Liver (tissue), 9 donors: Measurements from ENCODE around the gene TUNAR. TPM values are rescaled to one million over a fixed set of nuclear protein-coding genes. Genes with fewer than 3 reads are reported as not detected.

Experiments used
- DNase-seq: peaks from one replicate; pipeline ENCODE4 v3.0.0-alpha.2; 2017; ENCODE audit warnings: low spot score
- H3K27ac ChIP-seq, 2 donors: one replicate each; pipeline ENCODE4 v1.7.0; 2013; ENCODE audit warnings: inconsistent platforms in 2 of 2, low read length in 2 of 2, control low read depth in 1 of 2, low read depth in 1 of 2, mild to moderate bottlenecking in 1 of 2
- H3K27me3 ChIP-seq, 4 donors: one replicate each; pipeline versions ENCODE4 v1.6.1 to v1.7.0; 2013; ENCODE audit warnings: low read length in 3 of 4, inconsistent platforms in 1 of 4, mild to moderate bottlenecking in 1 of 4, moderate library complexity in 1 of 4; ENCODE audit not compliant: control insufficient read depth in 4 of 4, insufficient read depth in 4 of 4
- H3K36me3 ChIP-seq, 4 donors: one replicate each; pipeline versions ENCODE4 v1.6.1 to v1.7.0; 2013; ENCODE audit warnings: low read length in 3 of 4, mild to moderate bottlenecking in 3 of 4, low read depth in 1 of 4, moderate library complexity in 1 of 4; ENCODE audit not compliant: control insufficient read depth in 4 of 4, insufficient read depth in 3 of 4
- H3K4me1 ChIP-seq, 4 donors: one replicate each; pipeline versions ENCODE4 v1.6.1 to v1.7.0; 2013; ENCODE audit warnings: low read length in 3 of 4, mild to moderate bottlenecking in 3 of 4, moderate library complexity in 1 of 4; ENCODE audit not compliant: control insufficient read depth in 4 of 4, insufficient read depth in 4 of 4
- H3K4me3 ChIP-seq, 3 donors: one replicate each; pipeline versions ENCODE4 v1.6.1 to v1.7.0; 2013; ENCODE audit warnings: low read length in 3 of 3, control low read depth in 1 of 3, low read depth in 1 of 3, mild to moderate bottlenecking in 1 of 3
- H3K9ac ChIP-seq, 2 donors: one replicate each; pipeline ENCODE4 v1.7.0; 2013; ENCODE audit warnings: low read length in 2 of 2, mild to moderate bottlenecking in 2 of 2, moderate library complexity in 2 of 2, control low read depth in 1 of 2, low read depth in 1 of 2
- H3K9me3 ChIP-seq, 4 donors: one replicate each; pipeline versions ENCODE4 v1.6.1 to v1.7.0; 2013; ENCODE audit warnings: low read length in 3 of 4; ENCODE audit not compliant: control insufficient read depth in 4 of 4
- EGR1 ChIP-seq, 2 donors: IDR thresholded peaks; 2 replicates each; pipeline ENCODE4 v1.6.1; 2016 to 2018; ENCODE audit warnings: antibody characterized with exemption in 2 of 2, low read depth in 2 of 2
- FOXA1 ChIP-seq: IDR thresholded peaks from 2 replicates; pipeline ENCODE4 v1.6.1; 2016; ENCODE audit warnings: antibody characterized with exemption
- FOXA2 ChIP-seq: IDR thresholded peaks from 2 replicates; pipeline ENCODE4 v1.6.1; 2016; ENCODE audit warnings: antibody characterized with exemption
- GABPA ChIP-seq, 2 donors: IDR thresholded peaks in 1 of 2; conservative IDR thresholded peaks in 1 of 2; 2 replicates each; pipeline ENCODE4 v1.6.1; 2016; ENCODE audit warnings: antibody characterized with exemption in 2 of 2, mild to moderate bottlenecking in 1 of 2, moderate library complexity in 1 of 2
- HNF4A ChIP-seq, 2 donors: conservative IDR thresholded peaks; 2 replicates each; pipeline ENCODE4 v1.6.1; 2016; ENCODE audit warnings: antibody characterized with exemption in 2 of 2, mild to moderate bottlenecking in 2 of 2
- NR2F2 ChIP-seq: IDR thresholded peaks from 2 replicates; pipeline ENCODE4 v1.6.1; 2016; ENCODE audit warnings: antibody characterized with exemption
- RAD21 ChIP-seq, 2 donors: IDR thresholded peaks; 2 replicates each; pipeline ENCODE4 v1.6.1; 2016; ENCODE audit warnings: antibody characterized with exemption in 2 of 2, mild to moderate bottlenecking in 2 of 2
- RXRA ChIP-seq, 2 donors: IDR thresholded peaks; 2 replicates each; pipeline ENCODE4 v1.6.1; 2017 to 2018; ENCODE audit warnings: antibody characterized with exemption in 2 of 2, mild to moderate bottlenecking in 1 of 2
- TAF1 ChIP-seq: conservative IDR thresholded peaks from 2 replicates; pipeline ENCODE4 v1.6.1; 2016; ENCODE audit warnings: antibody characterized with exemption, mild to moderate bottlenecking
- YY1 ChIP-seq: IDR thresholded peaks from 2 replicates; pipeline ENCODE4 v1.6.1; 2016; ENCODE audit warnings: antibody characterized with exemption, mild to moderate bottlenecking
- ZBTB33 ChIP-seq: IDR thresholded peaks from 2 replicates; pipeline ENCODE4 v1.6.1; 2016; ENCODE audit warnings: antibody characterized with exemption
- WGBS: extraction: QIAGEN DNeasy Blood & Tissue Kit; methylation state at CpG from one replicate; pipeline ENCODE4 v1.1.7; 2013; 5-methylcytosine and 5-hydroxymethylcytosine counted together
- polyA plus RNA-seq, 2 donors: library from polyadenylated mRNA; stranded (reverse) in 1 of 2; unstranded in 1 of 2; fragments of 200-250 nt in 1 of 2; fragments of >200 nt in 1 of 2; fragmentation: Nextera tagmentation in 1 of 2; extraction: Ambion mirVana in 1 of 2; gene quantifications; one replicate each; pipeline versions ENCODE4 v1.2.1 to v1.2.3, GENCODE V29; 2013 to 2015
- total RNA-seq, 2 donors: library from RNA; depleted of rRNA; stranded (reverse); fragments of >200 nt; gene quantifications; one replicate each; pipeline ENCODE4 v1.2.3, GENCODE V29; 2014
- TF ChIP-seq, protein P1 (sequence below): fragments of 150-350 bp; IDR thresholded peaks from 2 replicates; pipeline ENCODE4 v1.5.1; 2017; ENCODE audit warnings: improper control_type of control experiment, low read depth, low read length; ENCODE audit not compliant: missing input control
- TF ChIP-seq, protein P2 (sequence below): IDR thresholded peaks from 2 replicates; pipeline ENCODE4 v1.6.1; 2016; ENCODE audit warnings: antibody characterized with exemption, mild to moderate bottlenecking
- TF ChIP-seq, protein P3 (sequence below): IDR thresholded peaks from 2 replicates; pipeline ENCODE4 v1.6.1; 2016; ENCODE audit warnings: antibody characterized with exemption
- donor health status: healthy.
- donor health status: healthy.
- donor health status: healthy.
- donor health status: healthy.
- donor health status: healthy.

Gene TUNAR
- total and polyA plus RNA-seq, 4 donors, result 0.14 TPM; not detected in 3

DNA sequence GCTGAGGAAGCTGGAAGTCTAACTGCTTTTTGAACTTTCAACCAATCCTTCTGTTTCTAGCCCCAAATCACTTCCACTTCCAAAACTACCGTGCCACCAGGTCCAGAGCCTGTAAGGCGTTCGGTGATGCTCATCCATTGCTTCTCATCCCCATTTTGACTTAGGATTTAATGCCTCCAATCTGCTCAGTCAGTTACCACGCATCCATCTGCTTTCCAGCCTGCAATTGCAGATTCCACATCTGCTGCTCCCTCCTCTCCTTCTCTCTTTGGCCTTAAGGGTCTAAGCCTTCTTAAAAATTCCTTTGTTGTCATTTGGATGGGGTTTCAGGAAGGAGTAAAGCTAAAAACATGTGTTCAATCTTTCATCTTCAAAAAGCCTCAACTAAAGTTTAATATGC lies 74.7 kb downstream of the TUNAR start (continued):
- TF ChIP-seq, protein P1, sequence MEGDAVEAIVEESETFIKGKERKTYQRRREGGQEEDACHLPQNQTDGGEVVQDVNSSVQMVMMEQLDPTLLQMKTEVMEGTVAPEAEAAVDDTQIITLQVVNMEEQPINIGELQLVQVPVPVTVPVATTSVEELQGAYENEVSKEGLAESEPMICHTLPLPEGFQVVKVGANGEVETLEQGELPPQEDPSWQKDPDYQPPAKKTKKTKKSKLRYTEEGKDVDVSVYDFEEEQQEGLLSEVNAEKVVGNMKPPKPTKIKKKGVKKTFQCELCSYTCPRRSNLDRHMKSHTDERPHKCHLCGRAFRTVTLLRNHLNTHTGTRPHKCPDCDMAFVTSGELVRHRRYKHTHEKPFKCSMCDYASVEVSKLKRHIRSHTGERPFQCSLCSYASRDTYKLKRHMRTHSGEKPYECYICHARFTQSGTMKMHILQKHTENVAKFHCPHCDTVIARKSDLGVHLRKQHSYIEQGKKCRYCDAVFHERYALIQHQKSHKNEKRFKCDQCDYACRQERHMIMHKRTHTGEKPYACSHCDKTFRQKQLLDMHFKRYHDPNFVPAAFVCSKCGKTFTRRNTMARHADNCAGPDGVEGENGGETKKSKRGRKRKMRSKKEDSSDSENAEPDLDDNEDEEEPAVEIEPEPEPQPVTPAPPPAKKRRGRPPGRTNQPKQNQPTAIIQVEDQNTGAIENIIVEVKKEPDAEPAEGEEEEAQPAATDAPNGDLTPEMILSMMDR, result no peak
- no peak for TF ChIP-seq YY1
- TF ChIP-seq FOXA1, result no peak

GRCh38 chr14:95953111-95953724 lies 76.6 kb downstream of the TUNAR start:
- Histone ChIP-seq H3K36me3 (no peaks in the 10 kb centered on the region), H3K9ac (no peak overlapping the region), H3K9me3 (no peaks in the 10 kb centered on the region), H3K4me1 (no peaks in the 10 kb centered on the region), H3K27me3 (no peaks in the 10 kb centered on the region), H3K27ac (no peak overlapping the region), H3K4me3 (no peak overlapping the region)
- WGBS, result 48% methylated on average over 8 of the region's 8 CpGs
- DNase-seq, result no peak
- TF ChIP-seq, protein P2, sequence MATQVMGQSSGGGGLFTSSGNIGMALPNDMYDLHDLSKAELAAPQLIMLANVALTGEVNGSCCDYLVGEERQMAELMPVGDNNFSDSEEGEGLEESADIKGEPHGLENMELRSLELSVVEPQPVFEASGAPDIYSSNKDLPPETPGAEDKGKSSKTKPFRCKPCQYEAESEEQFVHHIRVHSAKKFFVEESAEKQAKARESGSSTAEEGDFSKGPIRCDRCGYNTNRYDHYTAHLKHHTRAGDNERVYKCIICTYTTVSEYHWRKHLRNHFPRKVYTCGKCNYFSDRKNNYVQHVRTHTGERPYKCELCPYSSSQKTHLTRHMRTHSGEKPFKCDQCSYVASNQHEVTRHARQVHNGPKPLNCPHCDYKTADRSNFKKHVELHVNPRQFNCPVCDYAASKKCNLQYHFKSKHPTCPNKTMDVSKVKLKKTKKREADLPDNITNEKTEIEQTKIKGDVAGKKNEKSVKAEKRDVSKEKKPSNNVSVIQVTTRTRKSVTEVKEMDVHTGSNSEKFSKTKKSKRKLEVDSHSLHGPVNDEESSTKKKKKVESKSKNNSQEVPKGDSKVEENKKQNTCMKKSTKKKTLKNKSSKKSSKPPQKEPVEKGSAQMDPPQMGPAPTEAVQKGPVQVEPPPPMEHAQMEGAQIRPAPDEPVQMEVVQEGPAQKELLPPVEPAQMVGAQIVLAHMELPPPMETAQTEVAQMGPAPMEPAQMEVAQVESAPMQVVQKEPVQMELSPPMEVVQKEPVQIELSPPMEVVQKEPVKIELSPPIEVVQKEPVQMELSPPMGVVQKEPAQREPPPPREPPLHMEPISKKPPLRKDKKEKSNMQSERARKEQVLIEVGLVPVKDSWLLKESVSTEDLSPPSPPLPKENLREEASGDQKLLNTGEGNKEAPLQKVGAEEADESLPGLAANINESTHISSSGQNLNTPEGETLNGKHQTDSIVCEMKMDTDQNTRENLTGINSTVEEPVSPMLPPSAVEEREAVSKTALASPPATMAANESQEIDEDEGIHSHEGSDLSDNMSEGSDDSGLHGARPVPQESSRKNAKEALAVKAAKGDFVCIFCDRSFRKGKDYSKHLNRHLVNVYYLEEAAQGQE, result peak; percentile 97
- no peak for TF ChIP-seq HNF4A (conservative IDR thresholded peaks at IDR 0.05)
- TF ChIP-seq YY1, result no peak

GRCh38 chr14:95956601-95957460 lies 80.2 kb downstream of the TUNAR start:
- H3K9ac ChIP-seq, result no peak overlapping the region
- no peak overlapping the region for H3K27ac ChIP-seq
- H3K4me3 ChIP-seq, result no peak overlapping the region
- no peaks in the 10 kb centered on the region for H3K4me1 ChIP-seq
- DNase-seq, result no peak
- WGBS, result 76% methylated on average over 5 of the region's 5 CpGs
- no peaks in the 10 kb centered on the region for H3K36me3 ChIP-seq
- no peaks in the 10 kb centered on the region for H3K9me3 ChIP-seq
- no peaks in the 10 kb centered on the region for H3K27me3 ChIP-seq
- TF ChIP-seq EGR1 (IDR thresholded peaks at IDR 0.05; ENCODE audit: low read depth in 2 of 2), result no peak
- no peak for TF ChIP-seq RXRA (IDR thresholded peaks at IDR 0.05)
- TF ChIP-seq RAD21 (IDR thresholded peaks at IDR 0.05), result no peak
- no peak for TF ChIP-seq FOXA2
- TF ChIP-seq YY1, result no peak
- TF ChIP-seq GABPA (IDR thresholded peaks at IDR 0.05 in 1 of 2, conservative IDR thresholded peaks at IDR 0.05 in 1 of 2), result no peak
- no peak for TF ChIP-seq ZBTB33
- TF ChIP-seq FOXA1, result no peak
- TF ChIP-seq, protein P3, sequence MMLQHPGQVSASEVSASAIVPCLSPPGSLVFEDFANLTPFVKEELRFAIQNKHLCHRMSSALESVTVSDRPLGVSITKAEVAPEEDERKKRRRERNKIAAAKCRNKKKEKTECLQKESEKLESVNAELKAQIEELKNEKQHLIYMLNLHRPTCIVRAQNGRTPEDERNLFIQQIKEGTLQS, result no peak
- TF ChIP-seq NR2F2, result no peak
- TF ChIP-seq, protein P1, result no peak
- no peak for TF ChIP-seq TAF1
